Liver (tissue), 3 donors: Measurements from ENCODE around the gene CDH13.

ENCODE experiments used
- ATF3 ChIP-seq: IDR thresholded peaks from 2 replicates; pipeline ENCODE4 v1.6.1; 2016; ENCODE audit warnings: antibody characterized with exemption
- CTCF ChIP-seq: fragments of 150-350 bp; IDR thresholded peaks from 2 replicates; pipeline ENCODE4 v1.5.1; 2017; ENCODE audit warnings: improper control_type of control experiment, low read depth, low read length; ENCODE audit not compliant: missing input control
- EGR1 ChIP-seq, 2 donors: IDR thresholded peaks; 2 replicates each; pipeline ENCODE4 v1.6.1; 2016 to 2018; ENCODE audit warnings: antibody characterized with exemption in 2 of 2, low read depth in 2 of 2
- FOXA1 ChIP-seq: IDR thresholded peaks from 2 replicates; pipeline ENCODE4 v1.6.1; 2016; ENCODE audit warnings: antibody characterized with exemption
- GABPA ChIP-seq, 2 donors: IDR thresholded peaks in 1 of 2; conservative IDR thresholded peaks in 1 of 2; 2 replicates each; pipeline ENCODE4 v1.6.1; 2016; ENCODE audit warnings: antibody characterized with exemption in 2 of 2, mild to moderate bottlenecking in 1 of 2, moderate library complexity in 1 of 2
- HNF4A ChIP-seq, 2 donors: conservative IDR thresholded peaks; 2 replicates each; pipeline ENCODE4 v1.6.1; 2016; ENCODE audit warnings: antibody characterized with exemption in 2 of 2, mild to moderate bottlenecking in 2 of 2
- HNF4G ChIP-seq: IDR thresholded peaks from 2 replicates; pipeline ENCODE4 v1.6.1; 2016; ENCODE audit warnings: antibody characterized with exemption
- MAX ChIP-seq: IDR thresholded peaks from 2 replicates; pipeline ENCODE4 v1.6.1; 2016; ENCODE audit warnings: antibody characterized with exemption
- NR2F2 ChIP-seq: IDR thresholded peaks from 2 replicates; pipeline ENCODE4 v1.6.1; 2016; ENCODE audit warnings: antibody characterized with exemption
- REST ChIP-seq: IDR thresholded peaks from 2 replicates; pipeline ENCODE4 v1.6.1; 2016; ENCODE audit warnings: antibody characterized with exemption, mild to moderate bottlenecking
- SP1 ChIP-seq: IDR thresholded peaks from 2 replicates; pipeline ENCODE4 v1.6.1; 2018; ENCODE audit warnings: antibody characterized with exemption, mild to moderate bottlenecking
- TAF1 ChIP-seq: conservative IDR thresholded peaks from 2 replicates; pipeline ENCODE4 v1.6.1; 2016; ENCODE audit warnings: antibody characterized with exemption, mild to moderate bottlenecking
- YY1 ChIP-seq: IDR thresholded peaks from 2 replicates; pipeline ENCODE4 v1.6.1; 2016; ENCODE audit warnings: antibody characterized with exemption, mild to moderate bottlenecking
- ZBTB33 ChIP-seq: IDR thresholded peaks from 2 replicates; pipeline ENCODE4 v1.6.1; 2016; ENCODE audit warnings: antibody characterized with exemption
- donor health status: healthy.
- donor health status: healthy.

- TF ChIP-seq CTCF, result no peak
- no peak for TF ChIP-seq NR2F2
- TF ChIP-seq ATF3, result no peak
- TF ChIP-seq SP1, result no peak
- TF ChIP-seq ZBTB33, result no peak
- TF ChIP-seq EGR1 (IDR thresholded peaks at IDR 0.05; ENCODE audit: low read depth in 2 of 2), result no peak
- no peak for TF ChIP-seq FOXA1
- TF ChIP-seq HNF4G, result no peak
- TF ChIP-seq TAF1, result no peak
- TF ChIP-seq YY1, result no peak
- no peak for TF ChIP-seq REST
- TF ChIP-seq HNF4A (conservative IDR thresholded peaks at IDR 0.05), result no peak
- no peak for TF ChIP-seq MAX
- no peak for TF ChIP-seq GABPA (IDR thresholded peaks at IDR 0.05 in 1 of 2, conservative IDR thresholded peaks at IDR 0.05 in 1 of 2)
These were observed 247.5 kb downstream of the CDH13 start for GRCh38 chr16:82874271-82874670.
